Progenitor cell of endocrine pancreas (in vitro differentiated cells): ENCODE data around the gene BICD1. TPM values are rescaled to one million over a fixed set of nuclear protein-coding genes. Genes with fewer than 3 reads are reported as not detected.

ENCODE experiments used
- DNase-seq: peaks from one replicate; pipeline ENCODE4 v3.0.0; 2021; ENCODE audit warnings: low spot score; ENCODE audit not compliant: unreplicated experiment
- H3K27ac Mint-ChIP-seq: 2 replicates; pipeline ENCODE4 v1.8.0; 2021; ENCODE audit warnings: mild to moderate bottlenecking, moderate library complexity, mixed read lengths
- H3K27me3 Mint-ChIP-seq: 2 replicates; pipeline ENCODE4 v1.8.0; 2021; ENCODE audit warnings: mixed read lengths
- H3K36me3 Mint-ChIP-seq: 2 replicates; pipeline ENCODE4 v1.8.0; 2022; ENCODE audit warnings: mixed read lengths; ENCODE audit not compliant: insufficient read depth
- H3K4me1 Mint-ChIP-seq: 2 replicates; pipeline ENCODE4 v1.8.0; 2021; ENCODE audit warnings: low read depth, mixed read lengths
- H3K4me3 Mint-ChIP-seq: 2 replicates; pipeline ENCODE4 v1.8.0; 2021; ENCODE audit warnings: low read depth, mild to moderate bottlenecking, moderate library complexity, mixed read lengths
- H3K9me3 Mint-ChIP-seq: 2 replicates; pipeline ENCODE4 v1.8.0; 2021; ENCODE audit warnings: low read depth, mixed read lengths
- total RNA-seq: library from RNA; stranded (reverse); gene quantifications from 2 replicates; pipeline ENCODE4 v1.2.1, GENCODE V29; 2021
- TF ChIP-seq, protein P1 (sequence below): fragments of 200-600 bp; sonication (generic); IDR thresholded peaks from one replicate; pipeline ENCODE4 v1.5.0; 2021; ENCODE audit warnings: antibody characterized with exemption, mild to moderate bottlenecking; ENCODE audit not compliant: unreplicated experiment

BICD1 gene
- total RNA-seq, 1 donor from 2014 or later, result 88.4 TPM

DNA sequence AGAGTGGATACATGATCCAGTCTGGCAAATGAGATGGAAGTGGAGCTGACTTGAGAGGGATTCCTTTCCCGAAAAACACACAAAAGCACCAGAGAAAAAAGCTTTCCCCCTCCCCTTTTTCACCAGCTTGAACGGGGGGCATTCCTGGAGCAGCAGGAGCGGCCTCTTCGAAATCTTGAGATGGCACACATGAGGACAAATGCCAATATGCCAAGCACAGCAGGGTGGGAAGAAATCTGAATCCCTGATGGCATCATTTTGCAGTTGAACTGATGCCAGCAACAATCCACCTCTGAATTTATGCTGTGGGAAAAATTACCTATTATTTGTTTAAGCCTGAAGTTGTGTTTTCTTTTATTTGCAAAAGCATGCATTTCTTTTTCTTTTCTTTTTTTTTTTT is 29.7 kb upstream of the BICD1 start:
- no peak overlapping the region for H3K27ac Mint-ChIP-seq
- H3K36me3 Mint-ChIP-seq, result peaks cover 3% of the 10 kb centered on the region
- H3K27me3 Mint-ChIP-seq, result no peaks in the 10 kb centered on the region
- H3K9me3 Mint-ChIP-seq, result peaks cover 14% of the 10 kb centered on the region
- TF ChIP-seq, protein P1, sequence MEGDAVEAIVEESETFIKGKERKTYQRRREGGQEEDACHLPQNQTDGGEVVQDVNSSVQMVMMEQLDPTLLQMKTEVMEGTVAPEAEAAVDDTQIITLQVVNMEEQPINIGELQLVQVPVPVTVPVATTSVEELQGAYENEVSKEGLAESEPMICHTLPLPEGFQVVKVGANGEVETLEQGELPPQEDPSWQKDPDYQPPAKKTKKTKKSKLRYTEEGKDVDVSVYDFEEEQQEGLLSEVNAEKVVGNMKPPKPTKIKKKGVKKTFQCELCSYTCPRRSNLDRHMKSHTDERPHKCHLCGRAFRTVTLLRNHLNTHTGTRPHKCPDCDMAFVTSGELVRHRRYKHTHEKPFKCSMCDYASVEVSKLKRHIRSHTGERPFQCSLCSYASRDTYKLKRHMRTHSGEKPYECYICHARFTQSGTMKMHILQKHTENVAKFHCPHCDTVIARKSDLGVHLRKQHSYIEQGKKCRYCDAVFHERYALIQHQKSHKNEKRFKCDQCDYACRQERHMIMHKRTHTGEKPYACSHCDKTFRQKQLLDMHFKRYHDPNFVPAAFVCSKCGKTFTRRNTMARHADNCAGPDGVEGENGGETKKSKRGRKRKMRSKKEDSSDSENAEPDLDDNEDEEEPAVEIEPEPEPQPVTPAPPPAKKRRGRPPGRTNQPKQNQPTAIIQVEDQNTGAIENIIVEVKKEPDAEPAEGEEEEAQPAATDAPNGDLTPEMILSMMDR, result no peak
- H3K4me3 Mint-ChIP-seq, result no peak overlapping the region
- no peak for DNase-seq
- peaks cover 1% of the 10 kb centered on the region for H3K4me1 Mint-ChIP-seq

DNA sequence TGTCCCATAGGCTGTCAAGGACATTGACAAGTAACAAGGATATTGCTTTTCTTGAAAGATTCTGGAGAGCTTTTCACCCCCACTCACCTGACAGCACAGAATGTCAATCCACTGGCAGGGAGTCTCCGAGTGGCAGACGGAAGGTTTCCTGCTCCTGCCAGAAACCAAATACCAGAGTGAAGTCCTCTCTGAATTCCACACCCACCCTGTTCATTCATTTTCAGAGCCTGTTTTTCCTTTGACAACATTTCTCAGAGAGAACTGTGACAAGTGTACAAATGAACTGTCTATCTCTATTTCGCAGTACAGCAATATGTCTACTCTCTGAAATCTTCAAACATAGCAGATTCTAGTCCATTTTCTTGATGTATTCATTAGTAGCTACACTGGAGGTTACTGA is 26.2 kb upstream of the BICD1 start:
- DNase-seq, result no peak
- TF ChIP-seq, protein P1, result no peak
- Mint-ChIP-seq H3K27ac (no peak overlapping the region), H3K4me3 (no peak overlapping the region), H3K36me3 (no peaks in the 10 kb centered on the region), H3K27me3 (no peaks in the 10 kb centered on the region), H3K9me3 (no peaks in the 10 kb centered on the region), H3K4me1 (peaks cover 1% of the 10 kb centered on the region)

DNA sequence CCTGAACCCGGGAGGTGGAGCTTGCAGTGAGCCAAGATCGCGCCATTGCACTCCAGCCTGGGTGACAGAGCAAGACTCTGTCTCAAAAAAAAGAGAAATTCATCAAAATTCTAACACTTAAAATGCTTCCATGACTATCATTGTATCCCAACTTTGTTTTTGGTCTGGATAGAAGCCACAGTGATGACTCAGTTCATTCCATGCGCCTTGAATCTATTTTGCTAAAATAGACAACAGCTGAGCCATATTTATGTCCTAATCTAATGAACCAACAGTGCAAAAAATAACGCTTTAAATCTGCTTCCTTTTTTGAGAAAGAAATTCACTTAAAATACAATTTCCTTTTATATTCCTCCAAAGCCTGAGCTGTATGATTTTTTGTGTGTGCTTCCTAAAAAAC is 23.2 kb upstream of the BICD1 start:
- Mint-ChIP-seq H3K9me3 (no peaks in the 10 kb centered on the region), H3K4me3 (no peak overlapping the region), H3K27me3 (no peaks in the 10 kb centered on the region), H3K4me1 (peaks cover 1% of the 10 kb centered on the region), H3K36me3 (no peaks in the 10 kb centered on the region), H3K27ac (no peak overlapping the region)
- TF ChIP-seq, protein P1, result no peak
- DNase-seq, result no peak

GRCh38 chr12:32084017-32084688 is 22.5 kb upstream of the BICD1 start:
- H3K27me3 Mint-ChIP-seq, result no peaks in the 10 kb centered on the region
- H3K27ac Mint-ChIP-seq, result no peak overlapping the region
- H3K9me3 Mint-ChIP-seq, result no peaks in the 10 kb centered on the region
- no peak overlapping the region for H3K4me3 Mint-ChIP-seq
- DNase-seq, result no peak
- TF ChIP-seq, protein P1, result no peak
- peaks cover 1% of the 10 kb centered on the region for H3K4me1 Mint-ChIP-seq
- H3K36me3 Mint-ChIP-seq, result no peaks in the 10 kb centered on the region

DNA sequence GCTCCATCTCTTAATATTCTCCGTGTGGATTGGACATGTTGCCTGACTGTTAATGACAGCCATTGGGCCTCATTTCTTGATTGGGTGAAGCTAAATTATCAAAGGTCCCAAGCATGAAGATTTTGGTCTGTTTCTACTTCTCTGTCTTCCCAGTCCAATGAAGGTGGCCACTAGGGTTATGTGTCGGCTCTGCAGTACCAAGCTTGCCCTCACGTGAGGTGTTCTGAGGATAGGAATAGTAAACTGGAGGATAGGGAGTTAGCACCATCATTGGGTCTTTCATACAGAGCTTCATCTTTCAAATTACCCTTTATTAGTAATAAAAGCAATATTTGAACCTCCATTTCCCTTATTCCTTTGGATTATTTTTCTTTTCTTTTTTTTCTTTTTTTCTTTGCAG is 21.9 kb upstream of the BICD1 start:
- H3K36me3 Mint-ChIP-seq, result no peaks in the 10 kb centered on the region
- peaks cover 1% of the 10 kb centered on the region for H3K4me1 Mint-ChIP-seq
- H3K27ac Mint-ChIP-seq, result no peak overlapping the region
- TF ChIP-seq, protein P1, result no peak
- no peaks in the 10 kb centered on the region for H3K27me3 Mint-ChIP-seq
- no peak overlapping the region for H3K4me3 Mint-ChIP-seq
- H3K9me3 Mint-ChIP-seq, result no peaks in the 10 kb centered on the region
- no peak for DNase-seq
